ENCODE measurements around the gene ATP12A. TPM values are rescaled to one million over a fixed set of nuclear protein-coding genes. Genes with fewer than 3 reads are reported as not detected.

The ATP12A gene
- polyA plus RNA-seq, 3 donors: not detected

GRCh38 chr13:24640752-24641151 lies 39.5 kb upstream of the ATP12A start:
- H3K36me3 ChIP-seq (replicated peaks in 1 of 2; ENCODE audit: control insufficient read depth in 1 of 2, insufficient read depth in 2 of 2, low read length in 2 of 2): no peaks in the 10 kb centered on the region
- Mint-ChIP-seq H3K9me3 (peaks cover 0 to 6% (median 0%) of the 10 kb centered on the region in 7 donors), H3K4me1 (no peaks in the 10 kb centered on the region), H3K4me3 (no peak overlapping the region), H3K27me3 (ENCODE audit: low read depth in 3 of 3) (peaks cover 0 to 5% (median 5%) of the 10 kb centered on the region in 3 donors), H3K27ac (no peak overlapping the region), H3K36me3 (no peaks in the 10 kb centered on the region)
- H3K27ac ChIP-seq (ENCODE audit: low read depth in 1 of 2, low read length in 2 of 2): no peak overlapping the region
- H4K20me1 ChIP-seq (ENCODE audit: insufficient read depth, low read length): no peaks in the 10 kb centered on the region
- DNase-seq: no peak
- H3K4me1 ChIP-seq (ENCODE audit: control insufficient read depth in 1 of 2, insufficient read depth in 2 of 2, low read length in 2 of 2): no peaks in the 10 kb centered on the region
- no peak overlapping the region for H3K4me2 ChIP-seq (replicated peaks; ENCODE audit: extremely low read depth, low read length, poor library complexity, severe bottlenecking)
- no peaks in the 10 kb centered on the region for H3K27me3 ChIP-seq (ENCODE audit: control insufficient read depth in 2 of 2, insufficient read depth in 2 of 2, low read length in 2 of 2)
- H3K79me2 ChIP-seq (ENCODE audit: insufficient read depth, low read length): no peaks in the 10 kb centered on the region
- H3K9ac ChIP-seq (ENCODE audit: insufficient read depth, low read length, poor library complexity, severe bottlenecking): no peak overlapping the region
- no peak for TF ChIP-seq CTCF (IDR thresholded peaks at IDR 0.05)
- no peak overlapping the region for H2AFZ ChIP-seq (ENCODE audit: insufficient read depth, low read depth, low read length, poor library complexity, severe bottlenecking)
- no peaks in the 10 kb centered on the region for H3K9me3 ChIP-seq (replicated peaks in 1 of 2; ENCODE audit: control insufficient read depth in 1 of 2, insufficient read depth in 1 of 2, low read length in 2 of 2)
- no CpG with 5 or more reads among the region's 4 CpGs for WGBS (ENCODE audit: insufficient coverage)
- intact Hi-C loops (cut with micrococcal nuclease): no loop called here
- no peak overlapping the region for H3K4me3 ChIP-seq (replicated peaks in 1 of 3; ENCODE audit: low read depth in 2 of 3, low read length in 3 of 3)

DNA sequence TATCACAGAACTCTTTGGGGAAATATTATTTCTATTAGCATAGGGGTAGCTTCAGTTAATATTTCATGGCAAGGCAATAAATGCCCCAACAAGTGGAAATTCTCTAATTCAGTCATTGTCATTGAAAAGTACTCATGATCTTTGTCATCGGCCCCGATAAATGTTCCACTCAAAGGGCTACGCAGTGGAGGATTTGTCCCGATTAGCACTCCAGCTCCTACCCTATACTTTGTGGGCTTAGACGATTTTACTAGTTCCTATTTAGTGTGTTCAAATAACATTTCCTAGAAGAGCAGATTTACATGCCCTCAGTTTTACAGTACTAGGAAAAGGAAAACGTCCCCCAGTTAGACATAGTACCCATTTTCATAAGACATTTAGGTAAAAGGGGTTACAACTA lies 38.0 kb upstream of the ATP12A start:
- H3K9me3 ChIP-seq (replicated peaks in 1 of 2; ENCODE audit: control insufficient read depth in 1 of 2, insufficient read depth in 1 of 2, low read length in 2 of 2): no peaks in the 10 kb centered on the region
- no peak for TF ChIP-seq CTCF (IDR thresholded peaks at IDR 0.05)
- Mint-ChIP-seq H3K4me1 (no peaks in the 10 kb centered on the region), H3K4me3 (no peak overlapping the region), H3K36me3 (no peaks in the 10 kb centered on the region), H3K27ac (no peak overlapping the region), H3K27me3 (ENCODE audit: low read depth in 3 of 3) (peaks cover 0 to 5% (median 5%) of the 10 kb centered on the region in 3 donors), H3K9me3 (peaks cover 0 to 4% (median 2%) of the 10 kb centered on the region in 7 donors)
- H3K4me3 ChIP-seq (replicated peaks in 1 of 3; ENCODE audit: low read depth in 2 of 3, low read length in 3 of 3): no peak overlapping the region
- H3K4me2 ChIP-seq (replicated peaks; ENCODE audit: extremely low read depth, low read length, poor library complexity, severe bottlenecking): no peak overlapping the region
- no peaks in the 10 kb centered on the region for H3K36me3 ChIP-seq (replicated peaks in 1 of 2; ENCODE audit: control insufficient read depth in 1 of 2, insufficient read depth in 2 of 2, low read length in 2 of 2)
- no peak overlapping the region for H3K27ac ChIP-seq (ENCODE audit: low read depth in 1 of 2, low read length in 2 of 2)
- DNase-seq: no peak
- H3K4me1 ChIP-seq (ENCODE audit: control insufficient read depth in 1 of 2, insufficient read depth in 2 of 2, low read length in 2 of 2): no peaks in the 10 kb centered on the region
- intact Hi-C loops (cut with micrococcal nuclease): no loop called here
- H3K9ac ChIP-seq (ENCODE audit: insufficient read depth, low read length, poor library complexity, severe bottlenecking): no peak overlapping the region
- H2AFZ ChIP-seq (ENCODE audit: insufficient read depth, low read depth, low read length, poor library complexity, severe bottlenecking): no peak overlapping the region
- H3K27me3 ChIP-seq (ENCODE audit: control insufficient read depth in 2 of 2, insufficient read depth in 2 of 2, low read length in 2 of 2): no peaks in the 10 kb centered on the region
- H4K20me1 ChIP-seq (ENCODE audit: insufficient read depth, low read length): no peaks in the 10 kb centered on the region
- WGBS (ENCODE audit: insufficient coverage): no CpG with 5 or more reads among the region's 6 CpGs
- no peaks in the 10 kb centered on the region for H3K79me2 ChIP-seq (ENCODE audit: insufficient read depth, low read length)

All from CD14-positive monocyte (primary cell).